ENCODE results near the gene SUPT3H. TPM values are rescaled to one million over a fixed set of nuclear protein-coding genes. Genes with fewer than 3 reads are reported as not detected.

SUPT3H gene
- total RNA-seq, 1 donor from 2014 or later: 23.2 TPM

DNA sequence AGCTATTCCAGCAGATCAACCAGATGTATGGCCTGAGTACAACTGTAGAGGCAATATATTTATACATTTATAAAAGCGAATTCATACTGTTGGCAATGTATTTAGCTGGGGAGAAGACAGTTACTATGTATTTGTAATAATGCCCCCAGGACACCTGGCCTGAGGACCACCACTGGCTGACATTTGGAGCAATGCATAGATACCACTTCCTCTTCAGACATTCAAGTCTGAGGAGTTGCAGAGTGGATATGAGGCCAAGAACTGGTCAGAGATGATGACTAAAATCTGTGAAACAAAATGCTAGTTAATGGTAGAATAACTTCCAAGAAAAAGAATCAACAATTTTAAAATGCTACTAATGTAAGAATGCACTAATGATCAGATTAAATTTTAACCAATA is 527.9 kb downstream of the SUPT3H start:
- Mint-ChIP-seq H3K27ac (no peak overlapping the region), H3K36me3 (no peaks in the 10 kb centered on the region), H3K4me1 (peaks cover 12% of the 10 kb centered on the region), H3K27me3 (ENCODE audit: low read depth) (no peaks in the 10 kb centered on the region), H3K9me3 (no peaks in the 10 kb centered on the region), H3K4me3 (no peak overlapping the region)
- DNase-seq (ENCODE audit: low spot score in 2 of 2, unreplicated experiment in 2 of 2): no peak
- TF ChIP-seq, protein P1, sequence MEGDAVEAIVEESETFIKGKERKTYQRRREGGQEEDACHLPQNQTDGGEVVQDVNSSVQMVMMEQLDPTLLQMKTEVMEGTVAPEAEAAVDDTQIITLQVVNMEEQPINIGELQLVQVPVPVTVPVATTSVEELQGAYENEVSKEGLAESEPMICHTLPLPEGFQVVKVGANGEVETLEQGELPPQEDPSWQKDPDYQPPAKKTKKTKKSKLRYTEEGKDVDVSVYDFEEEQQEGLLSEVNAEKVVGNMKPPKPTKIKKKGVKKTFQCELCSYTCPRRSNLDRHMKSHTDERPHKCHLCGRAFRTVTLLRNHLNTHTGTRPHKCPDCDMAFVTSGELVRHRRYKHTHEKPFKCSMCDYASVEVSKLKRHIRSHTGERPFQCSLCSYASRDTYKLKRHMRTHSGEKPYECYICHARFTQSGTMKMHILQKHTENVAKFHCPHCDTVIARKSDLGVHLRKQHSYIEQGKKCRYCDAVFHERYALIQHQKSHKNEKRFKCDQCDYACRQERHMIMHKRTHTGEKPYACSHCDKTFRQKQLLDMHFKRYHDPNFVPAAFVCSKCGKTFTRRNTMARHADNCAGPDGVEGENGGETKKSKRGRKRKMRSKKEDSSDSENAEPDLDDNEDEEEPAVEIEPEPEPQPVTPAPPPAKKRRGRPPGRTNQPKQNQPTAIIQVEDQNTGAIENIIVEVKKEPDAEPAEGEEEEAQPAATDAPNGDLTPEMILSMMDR (IDR thresholded peaks at IDR 0.05; ENCODE audit: unreplicated experiment): no peak

DNA sequence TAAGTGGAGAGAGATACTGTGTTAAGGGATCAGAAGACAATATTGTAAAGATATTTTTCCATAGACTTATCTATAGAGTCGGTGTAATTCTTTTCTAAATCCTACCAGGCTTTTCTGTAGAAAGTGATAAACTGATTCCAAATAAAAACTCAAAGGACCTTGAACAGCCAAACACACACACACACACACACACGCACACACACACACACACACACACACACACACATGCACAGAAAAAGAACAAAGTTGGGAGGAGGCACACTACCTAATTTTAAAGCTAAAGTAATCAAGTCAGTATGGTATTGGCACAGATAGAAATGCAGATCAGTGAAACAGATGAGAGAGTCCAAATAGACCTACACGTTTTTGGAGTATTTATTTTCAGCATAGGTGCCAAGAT is 534.0 kb downstream of the SUPT3H start:
- H3K4me1 Mint-ChIP-seq: peaks cover 15% of the 10 kb centered on the region
- H3K27ac Mint-ChIP-seq: no peak overlapping the region
- no peaks in the 10 kb centered on the region for H3K36me3 Mint-ChIP-seq
- H3K9me3 Mint-ChIP-seq: no peaks in the 10 kb centered on the region
- TF ChIP-seq, protein P1 (IDR thresholded peaks at IDR 0.05; ENCODE audit: unreplicated experiment): no peak
- H3K27me3 Mint-ChIP-seq (ENCODE audit: low read depth): no peaks in the 10 kb centered on the region
- no peak for DNase-seq (ENCODE audit: low spot score in 2 of 2, unreplicated experiment in 2 of 2)
- H3K4me3 Mint-ChIP-seq: no peak overlapping the region

- Mint-ChIP-seq H3K36me3 (no peaks in the 10 kb centered on the region), H3K27me3 (ENCODE audit: low read depth) (no peaks in the 10 kb centered on the region), H3K9me3 (peaks cover 4% of the 10 kb centered on the region), H3K27ac (no peak overlapping the region), H3K4me3 (no peak overlapping the region), H3K4me1 (peaks cover 15% of the 10 kb centered on the region)
- TF ChIP-seq, protein P1 (IDR thresholded peaks at IDR 0.05; ENCODE audit: unreplicated experiment): no peak
- no peak for DNase-seq (ENCODE audit: low spot score in 2 of 2, unreplicated experiment in 2 of 2)
Measured at GRCh38 chr6:44842616-44843015, 535.1 kb downstream of the SUPT3H start.

DNA sequence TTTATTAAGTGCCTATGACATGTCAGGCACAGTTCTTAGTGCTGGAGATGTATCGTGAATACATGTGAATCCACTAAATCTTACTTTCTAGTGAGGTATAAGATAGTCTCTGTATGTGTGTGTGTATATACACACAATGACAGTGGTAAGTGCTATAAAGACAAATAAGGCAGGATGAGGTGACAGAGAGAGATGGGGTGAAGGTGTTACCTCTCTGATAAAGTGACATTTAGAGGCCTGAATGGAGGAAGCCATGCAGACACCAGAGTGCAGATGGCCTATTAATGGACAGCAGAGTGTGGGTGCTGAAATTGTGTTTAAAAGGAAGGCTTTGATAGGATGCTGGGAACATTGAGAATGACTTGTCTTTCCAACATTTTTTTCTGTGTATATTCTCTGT is 535.9 kb downstream of the SUPT3H start:
- Mint-ChIP-seq H3K27ac (no peak overlapping the region), H3K4me3 (no peak overlapping the region), H3K9me3 (peaks cover 4% of the 10 kb centered on the region), H3K27me3 (ENCODE audit: low read depth) (no peaks in the 10 kb centered on the region), H3K4me1 (peaks cover 15% of the 10 kb centered on the region), H3K36me3 (no peaks in the 10 kb centered on the region)
- TF ChIP-seq, protein P1 (IDR thresholded peaks at IDR 0.05; ENCODE audit: unreplicated experiment): no peak
- DNase-seq (ENCODE audit: low spot score in 2 of 2, unreplicated experiment in 2 of 2): no peak

GRCh38 chr6:44837741-44838140 is 540.0 kb downstream of the SUPT3H start:
- Mint-ChIP-seq H3K27me3 (ENCODE audit: low read depth) (no peaks in the 10 kb centered on the region), H3K4me1 (peaks cover 21% of the 10 kb centered on the region), H3K27ac (no peak overlapping the region), H3K4me3 (no peak overlapping the region), H3K36me3 (no peaks in the 10 kb centered on the region), H3K9me3 (peaks cover 4% of the 10 kb centered on the region)
- TF ChIP-seq, protein P1 (IDR thresholded peaks at IDR 0.05; ENCODE audit: unreplicated experiment): no peak
- DNase-seq (ENCODE audit: low spot score in 2 of 2, unreplicated experiment in 2 of 2): no peak

DNA sequence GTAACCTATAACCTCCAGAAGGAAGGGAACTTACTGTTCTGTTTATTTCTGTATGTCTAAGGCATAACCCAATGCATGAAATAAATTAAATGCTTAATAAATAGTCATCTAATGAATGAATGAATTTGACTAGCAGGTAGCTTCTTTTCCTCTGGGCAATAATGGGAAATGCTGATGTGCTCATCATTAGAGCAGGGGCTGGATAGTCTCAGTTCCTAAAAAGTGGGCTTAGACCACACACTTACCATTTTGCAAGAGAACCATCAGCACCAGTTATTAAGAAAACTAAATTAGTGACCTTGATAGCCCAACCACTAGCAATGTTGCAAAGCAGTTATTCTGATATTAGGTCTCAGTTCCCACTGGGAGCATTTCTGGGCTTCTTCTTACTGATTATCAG is 540.5 kb downstream of the SUPT3H start:
- peaks cover 22% of the 10 kb centered on the region for H3K4me1 Mint-ChIP-seq

More for the DNA sequence above, 540.5 kb downstream of the SUPT3H start:
- no peak overlapping the region for H3K27ac Mint-ChIP-seq
- TF ChIP-seq, protein P1 (IDR thresholded peaks at IDR 0.05; ENCODE audit: unreplicated experiment): no peak
- no peak for DNase-seq (ENCODE audit: low spot score in 2 of 2, unreplicated experiment in 2 of 2)
- no peaks in the 10 kb centered on the region for H3K27me3 Mint-ChIP-seq (ENCODE audit: low read depth)
- no peaks in the 10 kb centered on the region for H3K36me3 Mint-ChIP-seq
- H3K9me3 Mint-ChIP-seq: peaks cover 4% of the 10 kb centered on the region
- H3K4me3 Mint-ChIP-seq: no peak overlapping the region
